Endodermal cell (in vitro differentiated cells): ENCODE measurements around the gene SELENOV. TPM values are rescaled to one million over a fixed set of nuclear protein-coding genes. Genes with fewer than 3 reads are reported as not detected.

Experiments used
- DNase-seq: peaks from one replicate; pipeline ENCODE4 v3.0.0-alpha.2; 2017
- H3K27ac ChIP-seq: 2 replicates; pipeline ENCODE4 v1.5.1; 2013; ENCODE audit warnings: mild to moderate bottlenecking, low read depth, low read length, moderate library complexity
- H3K27me3 ChIP-seq: 2 replicates; pipeline ENCODE4 v1.6.1; 2013; ENCODE audit warnings: mild to moderate bottlenecking, low read length, moderate library complexity; ENCODE audit not compliant: insufficient read depth, control insufficient read depth, poor library complexity, severe bottlenecking
- H3K36me3 ChIP-seq: 2 replicates; pipeline ENCODE4 v1.7.0; 2013; ENCODE audit warnings: mild to moderate bottlenecking, low read length, moderate library complexity; ENCODE audit not compliant: control insufficient read depth, insufficient read depth
- H3K4me1 ChIP-seq: one replicate; pipeline ENCODE4 v1.7.0; 2013; ENCODE audit warnings: low read length; ENCODE audit not compliant: control insufficient read depth, insufficient read depth
- H3K4me3 ChIP-seq: 2 replicates; pipeline ENCODE4 v1.5.1; 2013; ENCODE audit warnings: mild to moderate bottlenecking, low read length, moderate library complexity
- H3K9ac ChIP-seq: 2 replicates; pipeline ENCODE4 v1.6.1; 2013; ENCODE audit warnings: mild to moderate bottlenecking, low read length, moderate library complexity; ENCODE audit not compliant: poor library complexity, severe bottlenecking; ENCODE audit errors: extremely low read depth
- H3K9me3 ChIP-seq: 2 replicates; pipeline ENCODE4 v1.6.1; 2013; ENCODE audit warnings: mild to moderate bottlenecking, low read length, moderate library complexity; ENCODE audit not compliant: control insufficient read depth
- H3K27ac Mint-ChIP-seq: 2 replicates; pipeline ENCODE4 v1.8.0; 2020; ENCODE audit warnings: mixed read lengths
- H3K27me3 Mint-ChIP-seq: 2 replicates; pipeline ENCODE4 v1.8.0; 2021; ENCODE audit warnings: mild to moderate bottlenecking, mixed read lengths; ENCODE audit not compliant: insufficient read depth
- H3K36me3 Mint-ChIP-seq: 2 replicates; pipeline ENCODE4 v1.8.0; 2020; ENCODE audit warnings: low read depth, mixed read lengths
- H3K4me1 Mint-ChIP-seq: 2 replicates; pipeline ENCODE4 v1.8.0; 2020; ENCODE audit warnings: mixed read lengths
- H3K4me3 Mint-ChIP-seq: 2 replicates; pipeline ENCODE4 v1.8.0; 2020; ENCODE audit warnings: mild to moderate bottlenecking, moderate library complexity, mixed read lengths
- H3K9me3 Mint-ChIP-seq: 2 replicates; pipeline ENCODE4 v1.8.0; 2020; ENCODE audit warnings: mild to moderate bottlenecking, mixed read lengths
- WGBS, 2 experiments: methylation state at CpG; one replicate each; pipeline versions ENCODE4 v1.1.5 to v1.1.7; 2013; ENCODE audit warnings: missing lambda C conversion rate in 2 of 2, mixed read lengths in 1 of 2; ENCODE audit not compliant: insufficient coverage in 1 of 2, insufficient read length in 1 of 2; 5-methylcytosine and 5-hydroxymethylcytosine counted together
- total RNA-seq, 2 donors: library from RNA; stranded (reverse); fragmentation: NEBNext Ultra II Directional in 1 of 2; extraction: Animal tissue kit (Norgen Biotek cat#: 25700) in 1 of 2; gene quantifications; 2 replicates in 1 of 2; 3 replicates in 1 of 2; pipeline ENCODE4 v1.2.1, GENCODE V29; 2021
- TF ChIP-seq, protein P1 (sequence below): fragments of 200-600 bp; sonication (generic); conservative IDR thresholded peaks from 2 replicates; pipeline ENCODE4 v1.5.0; 2021; ENCODE audit warnings: antibody characterized with exemption, mild to moderate bottlenecking

The SELENOV gene
- total RNA-seq, 2 donors from 2014 or later = 8.7 to 15.3 TPM

DNA sequence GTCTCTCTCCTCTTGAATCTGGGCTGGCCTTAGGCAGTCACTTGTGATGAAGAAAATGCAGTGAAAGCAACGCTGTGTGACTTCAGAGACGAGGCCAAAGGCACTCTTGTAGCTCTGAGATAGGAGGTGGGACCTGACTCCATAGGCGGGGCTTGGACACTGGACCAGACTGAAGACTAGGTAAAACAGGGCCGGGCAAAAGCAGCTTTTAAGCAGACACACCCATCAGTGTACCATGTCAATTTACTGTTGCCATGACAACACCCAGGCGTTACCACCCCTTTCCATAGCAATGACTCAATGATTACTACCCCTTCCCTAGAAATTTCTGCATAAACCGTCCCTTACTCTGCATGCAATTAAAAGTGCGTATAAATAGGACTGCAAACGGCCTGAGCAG, 31.7 kb downstream of the SELENOV start:
- Histone ChIP-seq H3K27me3 (no peaks in the 10 kb centered on the region), H3K36me3 (no peaks in the 10 kb centered on the region), H3K9me3 (no peaks in the 10 kb centered on the region), H3K4me1 (no peaks in the 10 kb centered on the region), H3K9ac (no peak overlapping the region), H3K27ac (no peak overlapping the region), H3K4me3 (no peak overlapping the region)
- TF ChIP-seq, protein P1, sequence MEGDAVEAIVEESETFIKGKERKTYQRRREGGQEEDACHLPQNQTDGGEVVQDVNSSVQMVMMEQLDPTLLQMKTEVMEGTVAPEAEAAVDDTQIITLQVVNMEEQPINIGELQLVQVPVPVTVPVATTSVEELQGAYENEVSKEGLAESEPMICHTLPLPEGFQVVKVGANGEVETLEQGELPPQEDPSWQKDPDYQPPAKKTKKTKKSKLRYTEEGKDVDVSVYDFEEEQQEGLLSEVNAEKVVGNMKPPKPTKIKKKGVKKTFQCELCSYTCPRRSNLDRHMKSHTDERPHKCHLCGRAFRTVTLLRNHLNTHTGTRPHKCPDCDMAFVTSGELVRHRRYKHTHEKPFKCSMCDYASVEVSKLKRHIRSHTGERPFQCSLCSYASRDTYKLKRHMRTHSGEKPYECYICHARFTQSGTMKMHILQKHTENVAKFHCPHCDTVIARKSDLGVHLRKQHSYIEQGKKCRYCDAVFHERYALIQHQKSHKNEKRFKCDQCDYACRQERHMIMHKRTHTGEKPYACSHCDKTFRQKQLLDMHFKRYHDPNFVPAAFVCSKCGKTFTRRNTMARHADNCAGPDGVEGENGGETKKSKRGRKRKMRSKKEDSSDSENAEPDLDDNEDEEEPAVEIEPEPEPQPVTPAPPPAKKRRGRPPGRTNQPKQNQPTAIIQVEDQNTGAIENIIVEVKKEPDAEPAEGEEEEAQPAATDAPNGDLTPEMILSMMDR = no peak
- H3K4me1 Mint-ChIP-seq = peaks cover 9% of the 10 kb centered on the region
- no peaks in the 10 kb centered on the region for H3K9me3 Mint-ChIP-seq
- H3K36me3 Mint-ChIP-seq = no peaks in the 10 kb centered on the region
- no peaks in the 10 kb centered on the region for H3K27me3 Mint-ChIP-seq
- WGBS, 2 experiments = 78 to 80% methylated on average over 7 to 8 of the region's 8 CpGs
- no peak for DNase-seq
- H3K27ac Mint-ChIP-seq = no peak overlapping the region
- H3K4me3 Mint-ChIP-seq = no peak overlapping the region

DNA sequence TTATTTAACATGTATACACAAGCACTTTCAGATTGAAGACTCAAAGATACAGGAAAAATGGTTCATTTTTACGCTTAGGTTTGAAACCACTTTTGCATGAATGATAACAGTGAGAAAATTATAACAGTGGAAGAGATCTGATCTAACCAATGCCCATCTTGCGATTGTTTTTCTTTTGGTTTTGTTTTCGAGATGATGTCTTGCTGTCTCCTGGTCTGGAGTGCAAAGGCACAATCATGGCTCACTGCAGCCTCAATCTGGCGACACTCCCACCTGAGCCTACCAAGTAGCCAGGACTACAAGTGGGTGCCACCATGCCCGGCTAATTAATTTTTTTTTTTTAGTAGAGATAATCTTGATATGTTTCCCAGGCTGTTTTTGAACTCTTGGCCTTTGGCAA, 35.3 kb downstream of the SELENOV start:
- DNase-seq = no peak
- no peak overlapping the region for H3K27ac ChIP-seq
- H3K9me3 ChIP-seq = no peaks in the 10 kb centered on the region
- H3K9ac ChIP-seq = no peak overlapping the region
- peaks cover 5% of the 10 kb centered on the region for H3K27me3 ChIP-seq
- H3K4me3 ChIP-seq = no peak overlapping the region
- Mint-ChIP-seq H3K27ac (no peak overlapping the region), H3K4me3 (no peak overlapping the region), H3K27me3 (peaks cover 6% of the 10 kb centered on the region), H3K4me1 (no peaks in the 10 kb centered on the region), H3K9me3 (no peaks in the 10 kb centered on the region), H3K36me3 (no peaks in the 10 kb centered on the region)
- no peaks in the 10 kb centered on the region for H3K36me3 ChIP-seq
- TF ChIP-seq, protein P1 = no peak
- WGBS, 2 experiments = 84 to 92% methylated on average over 5 of the region's 5 CpGs
- H3K4me1 ChIP-seq = no peaks in the 10 kb centered on the region

DNA sequence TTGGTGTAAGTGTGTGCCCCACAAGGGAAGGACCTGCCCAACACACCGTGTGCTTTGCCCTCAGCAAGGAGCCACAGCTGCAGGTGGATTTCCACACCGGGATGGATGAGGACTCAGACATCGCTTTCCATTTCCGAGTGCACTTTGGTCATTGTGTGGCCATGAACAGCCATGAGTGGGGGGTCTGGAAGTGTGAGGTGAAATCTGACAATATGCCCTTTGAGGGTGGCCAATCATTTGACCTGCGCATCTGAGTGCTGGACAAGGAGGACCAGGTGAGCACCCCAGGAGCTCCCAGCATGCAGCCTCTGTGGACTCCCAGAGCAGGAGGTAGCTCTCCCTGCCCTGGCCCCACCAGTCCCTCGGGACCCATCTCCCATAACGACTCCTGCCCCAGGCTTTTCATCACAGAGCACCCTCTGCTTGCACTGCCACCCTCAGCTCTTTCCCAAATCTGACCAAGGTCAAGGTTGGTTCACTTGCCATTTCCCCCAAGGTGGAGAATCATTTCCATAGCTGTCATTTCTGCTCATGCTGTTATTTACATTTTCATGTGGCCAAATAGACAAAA, 38.2 kb downstream of the SELENOV start:
- no peaks in the 10 kb centered on the region for H3K36me3 Mint-ChIP-seq
- no peak overlapping the region for H3K4me3 ChIP-seq
- no peak overlapping the region for H3K4me3 Mint-ChIP-seq
- no peak for DNase-seq
- no peak overlapping the region for H3K27ac Mint-ChIP-seq
- H3K9me3 Mint-ChIP-seq = no peaks in the 10 kb centered on the region
- no peaks in the 10 kb centered on the region for H3K36me3 ChIP-seq
- peaks cover 6% of the 10 kb centered on the region for H3K27me3 Mint-ChIP-seq
- H3K27ac ChIP-seq = no peak overlapping the region
- no peak overlapping the region for H3K9ac ChIP-seq
- 77 to 79% methylated on average over 7 of the region's 7 CpGs for WGBS, 2 experiments
- H3K9me3 ChIP-seq = no peaks in the 10 kb centered on the region
- TF ChIP-seq, protein P1 = no peak
- H3K4me1 ChIP-seq = no peaks in the 10 kb centered on the region
- H3K27me3 ChIP-seq = peaks cover 14% of the 10 kb centered on the region
- no peaks in the 10 kb centered on the region for H3K4me1 Mint-ChIP-seq
